ENCODE results near the gene RABGAP1L. TPM values are rescaled to one million over a fixed set of nuclear protein-coding genes. Genes with fewer than 3 reads are reported as not detected.
"Not testable (repeated sequence)": the region's sequence is repeated elsewhere in the genome, so short reads cannot be mapped to it uniquely, and the experiment has no call there.

The RABGAP1L gene
- total RNA-seq, 2 experiments from 2014 or later: 38.2 to 44.2 TPM

GRCh38 chr1:174583316-174583715 is 424.0 kb downstream of the RABGAP1L start:
- ChIA-PET POLR2A (no interaction called here), CTCF (no interaction called here)
- H3K27ac Mint-ChIP-seq: no peak overlapping the region

GRCh38 chr1:174584071-174584470 is 424.8 kb downstream of the RABGAP1L start:
- no peak overlapping the region for H3K4me3 Mint-ChIP-seq
- H3K27ac Mint-ChIP-seq: no peak overlapping the region
- ATAC-seq (no peak), DNase-seq (no peak)
- ChIA-PET POLR2A (no interaction called here), CTCF (no interaction called here)
- no peaks in the 10 kb centered on the region for H3K4me1 Mint-ChIP-seq (ENCODE audit: low read depth)
- H3K36me3 Mint-ChIP-seq (ENCODE audit: low read depth): peaks cover 5% of the 10 kb centered on the region
- H3K27me3 Mint-ChIP-seq (ENCODE audit: low read depth): no peaks in the 10 kb centered on the region
- peaks cover 8% of the 10 kb centered on the region for H3K9me3 Mint-ChIP-seq (ENCODE audit: insufficient read depth)

More at GRCh38 chr1:174583316-174583715, 424.0 kb downstream of the RABGAP1L start:
- Mint-ChIP-seq H3K36me3 (ENCODE audit: low read depth) (peaks cover 4% of the 10 kb centered on the region), H3K9me3 (ENCODE audit: insufficient read depth) (peaks cover under 1% of the 10 kb centered on the region), H3K27me3 (ENCODE audit: low read depth) (no peaks in the 10 kb centered on the region), H3K4me1 (ENCODE audit: low read depth) (no peaks in the 10 kb centered on the region), H3K4me3 (no peak overlapping the region)
- ATAC-seq: no peak
- no peak for DNase-seq

GRCh38 chr1:174588618-174589017 is 429.3 kb downstream of the RABGAP1L start:
- peaks cover 13% of the 10 kb centered on the region for H3K9me3 Mint-ChIP-seq (ENCODE audit: insufficient read depth)
- H3K4me3 Mint-ChIP-seq; POLR2A ChIA-PET; CTCF ChIA-PET; ATAC-seq; DNase-seq; H3K27ac Mint-ChIP-seq; H3K36me3 Mint-ChIP-seq (ENCODE audit: low read depth); H3K27me3 Mint-ChIP-seq (ENCODE audit: low read depth); H3K4me1 Mint-ChIP-seq (ENCODE audit: low read depth): not testable (repeated sequence)

GRCh38 chr1:174605198-174605597 is 445.9 kb downstream of the RABGAP1L start:
- CTCF ChIA-PET: no interaction called here
- Mint-ChIP-seq H3K27ac (no peak overlapping the region), H3K9me3 (ENCODE audit: insufficient read depth) (peaks cover 12% of the 10 kb centered on the region), H3K4me3 (no peak overlapping the region), H3K36me3 (ENCODE audit: low read depth) (peaks cover 6% of the 10 kb centered on the region), H3K4me1 (ENCODE audit: low read depth) (peaks cover 4% of the 10 kb centered on the region), H3K27me3 (ENCODE audit: low read depth) (no peaks in the 10 kb centered on the region)
- POLR2A ChIA-PET: no interaction called here
- no peak for ATAC-seq
- DNase-seq: no peak

- no peak overlapping the region for H3K27ac Mint-ChIP-seq
- no peaks in the 10 kb centered on the region for H3K27me3 Mint-ChIP-seq (ENCODE audit: low read depth)
- ATAC-seq (no peak), DNase-seq (no peak)
- peaks cover 6% of the 10 kb centered on the region for H3K36me3 Mint-ChIP-seq (ENCODE audit: low read depth)
- ChIA-PET CTCF (interaction anchor here (0.7 kb wide), 1 partner anchor 290 kb away, joined by 3 read pairs; no protein-coding TSS in a partner anchor), POLR2A (no interaction called here)
- H3K9me3 Mint-ChIP-seq (ENCODE audit: insufficient read depth): peaks cover 12% of the 10 kb centered on the region
- peaks cover 4% of the 10 kb centered on the region for H3K4me1 Mint-ChIP-seq (ENCODE audit: low read depth)
- no peak overlapping the region for H3K4me3 Mint-ChIP-seq
Observed at GRCh38 chr1:174606471-174606870, 447.2 kb downstream of the RABGAP1L start.

- H3K27ac Mint-ChIP-seq; H3K36me3 Mint-ChIP-seq (ENCODE audit: low read depth); DNase-seq; ATAC-seq; CTCF ChIA-PET; POLR2A ChIA-PET; H3K4me3 Mint-ChIP-seq; H3K27me3 Mint-ChIP-seq (ENCODE audit: low read depth); H3K9me3 Mint-ChIP-seq (ENCODE audit: insufficient read depth); H3K4me1 Mint-ChIP-seq (ENCODE audit: low read depth): not testable (repeated sequence)
Observed at GRCh38 chr1:174617905-174618304, 458.6 kb downstream of the RABGAP1L start.

GRCh38 chr1:174623324-174624035 is 464.2 kb downstream of the RABGAP1L start:
- Mint-ChIP-seq H3K4me1 (ENCODE audit: low read depth) (no peaks in the 10 kb centered on the region), H3K36me3 (ENCODE audit: low read depth) (no peaks in the 10 kb centered on the region), H3K27me3 (ENCODE audit: low read depth) (no peaks in the 10 kb centered on the region), H3K27ac (no peak overlapping the region), H3K4me3 (no peak overlapping the region), H3K9me3 (ENCODE audit: insufficient read depth) (peaks cover 7% of the 10 kb centered on the region)
- DNase-seq (no peak), ATAC-seq (no peak)
- CTCF ChIA-PET: no interaction called here
- POLR2A ChIA-PET: no interaction called here

GRCh38 chr1:174626031-174627025 is 467.0 kb downstream of the RABGAP1L start:
- ChIA-PET CTCF (no interaction called here), POLR2A (no interaction called here)
- no peak overlapping the region for H3K27ac Mint-ChIP-seq
- no peak overlapping the region for H3K4me3 Mint-ChIP-seq
- H3K36me3 Mint-ChIP-seq (ENCODE audit: low read depth): no peaks in the 10 kb centered on the region
- no peaks in the 10 kb centered on the region for H3K4me1 Mint-ChIP-seq (ENCODE audit: low read depth)
- ATAC-seq: no peak
- H3K9me3 Mint-ChIP-seq (ENCODE audit: insufficient read depth): peaks cover 5% of the 10 kb centered on the region
- no peak for DNase-seq
- no peaks in the 10 kb centered on the region for H3K27me3 Mint-ChIP-seq (ENCODE audit: low read depth)

GRCh38 chr1:174637487-174637886 is 478.2 kb downstream of the RABGAP1L start:
- ChIA-PET POLR2A (no interaction called here), CTCF (no interaction called here)
- no peaks in the 10 kb centered on the region for H3K4me1 Mint-ChIP-seq (ENCODE audit: low read depth)
- no peaks in the 10 kb centered on the region for H3K9me3 Mint-ChIP-seq (ENCODE audit: insufficient read depth)
- no peak for DNase-seq
- peaks cover 6% of the 10 kb centered on the region for H3K36me3 Mint-ChIP-seq (ENCODE audit: low read depth)
- no peak overlapping the region for H3K4me3 Mint-ChIP-seq
- H3K27me3 Mint-ChIP-seq (ENCODE audit: low read depth): no peaks in the 10 kb centered on the region
- no peak for ATAC-seq
- no peak overlapping the region for H3K27ac Mint-ChIP-seq

GRCh38 chr1:174639461-174639860 is 480.1 kb downstream of the RABGAP1L start:
- no peak overlapping the region for H3K4me3 Mint-ChIP-seq
- ATAC-seq (no peak), DNase-seq (no peak)
- POLR2A ChIA-PET: no interaction called here
- no peaks in the 10 kb centered on the region for H3K4me1 Mint-ChIP-seq (ENCODE audit: low read depth)
- no peaks in the 10 kb centered on the region for H3K27me3 Mint-ChIP-seq (ENCODE audit: low read depth)
- CTCF ChIA-PET: interaction anchor here (1.0 kb wide), 1 partner anchor 36 kb away, joined by 3 read pairs; no protein-coding TSS in a partner anchor
- no peaks in the 10 kb centered on the region for H3K9me3 Mint-ChIP-seq (ENCODE audit: insufficient read depth)
- no peak overlapping the region for H3K27ac Mint-ChIP-seq
- H3K36me3 Mint-ChIP-seq (ENCODE audit: low read depth): peaks cover 6% of the 10 kb centered on the region

- H3K36me3 Mint-ChIP-seq (ENCODE audit: low read depth): peaks cover 6% of the 10 kb centered on the region
- H3K9me3 Mint-ChIP-seq (ENCODE audit: insufficient read depth): no peaks in the 10 kb centered on the region
- DNase-seq (no peak), ATAC-seq (no peak)
- no peaks in the 10 kb centered on the region for H3K27me3 Mint-ChIP-seq (ENCODE audit: low read depth)
- POLR2A ChIA-PET: no interaction called here
- H3K4me1 Mint-ChIP-seq (ENCODE audit: low read depth): no peaks in the 10 kb centered on the region
- H3K4me3 Mint-ChIP-seq: no peak overlapping the region
- no peak overlapping the region for H3K27ac Mint-ChIP-seq
- CTCF ChIA-PET: no interaction called here
Observed at GRCh38 chr1:174640783-174641182, 481.5 kb downstream of the RABGAP1L start.

GRCh38 chr1:174642393-174642792 is 483.1 kb downstream of the RABGAP1L start:
- CTCF ChIA-PET: no interaction called here
- Mint-ChIP-seq H3K27ac (no peak overlapping the region), H3K36me3 (ENCODE audit: low read depth) (peaks cover 6% of the 10 kb centered on the region), H3K4me1 (ENCODE audit: low read depth) (no peaks in the 10 kb centered on the region), H3K9me3 (ENCODE audit: insufficient read depth) (no peaks in the 10 kb centered on the region), H3K27me3 (ENCODE audit: low read depth) (no peaks in the 10 kb centered on the region), H3K4me3 (no peak overlapping the region)
- POLR2A ChIA-PET: no interaction called here
- no peak for DNase-seq
- no peak for ATAC-seq

All from activated CD8-positive, alpha-beta T cell treated with anti-CD3 and anti-CD28 coated beads, Interleukin-2, amount 10 ng/mL, durations not matched to agents 7 days and 5 days (primary cell).